ENCODE results near the gene KLHL29.

The KLHL29 gene

GRCh38 chr2:23402205-23402740 lies 17.3 kb downstream of the KLHL29 start:
- Histone ChIP-seq H3K9ac (ENCODE audit: low read depth, low read length) (no peak overlapping the region), H3K4me1 (ENCODE audit: control insufficient read depth, insufficient read depth, low read length) (peaks cover 13% of the 10 kb centered on the region), H3K36me3 (ENCODE audit: control insufficient read depth, insufficient read depth, low read length) (no peaks in the 10 kb centered on the region), H3K27me3 (ENCODE audit: control insufficient read depth, insufficient read depth, low read length) (no peaks in the 10 kb centered on the region), H3K4me3 (ENCODE audit: low read depth, low read length) (no peak overlapping the region), H3K9me3 (ENCODE audit: control insufficient read depth, insufficient read depth, low read length) (no peaks in the 10 kb centered on the region)

GRCh38 chr2:23404426-23404825 lies 19.4 kb downstream of the KLHL29 start:
- Histone ChIP-seq H3K4me1 (ENCODE audit: control insufficient read depth, insufficient read depth, low read length) (peaks cover 13% of the 10 kb centered on the region), H3K9ac (ENCODE audit: low read depth, low read length) (no peak overlapping the region), H3K27me3 (ENCODE audit: control insufficient read depth, insufficient read depth, low read length) (no peaks in the 10 kb centered on the region), H3K36me3 (ENCODE audit: control insufficient read depth, insufficient read depth, low read length) (no peaks in the 10 kb centered on the region), H3K4me3 (ENCODE audit: low read depth, low read length) (no peak overlapping the region), H3K9me3 (ENCODE audit: control insufficient read depth, insufficient read depth, low read length) (no peaks in the 10 kb centered on the region)

- peaks cover 6% of the 10 kb centered on the region for H3K4me1 ChIP-seq (ENCODE audit: control insufficient read depth, insufficient read depth, low read length)
- H3K27me3 ChIP-seq (ENCODE audit: control insufficient read depth, insufficient read depth, low read length), result no peaks in the 10 kb centered on the region
Measured at GRCh38 chr2:23409248-23409647, 24.3 kb downstream of the KLHL29 start.

GRCh38 chr2:23410596-23410995 lies 25.6 kb downstream of the KLHL29 start:
- Histone ChIP-seq H3K27me3 (ENCODE audit: control insufficient read depth, insufficient read depth, low read length) (no peaks in the 10 kb centered on the region), H3K4me1 (ENCODE audit: control insufficient read depth, insufficient read depth, low read length) (no peaks in the 10 kb centered on the region), H3K4me3 (ENCODE audit: low read depth, low read length) (no peak overlapping the region), H3K36me3 (ENCODE audit: control insufficient read depth, insufficient read depth, low read length) (no peaks in the 10 kb centered on the region), H3K9ac (ENCODE audit: low read depth, low read length) (no peak overlapping the region), H3K9me3 (ENCODE audit: control insufficient read depth, insufficient read depth, low read length) (no peaks in the 10 kb centered on the region)

More at GRCh38 chr2:23409248-23409647, 24.3 kb downstream of the KLHL29 start:
- H3K9ac ChIP-seq (ENCODE audit: low read depth, low read length), result no peak overlapping the region
- no peaks in the 10 kb centered on the region for H3K9me3 ChIP-seq (ENCODE audit: control insufficient read depth, insufficient read depth, low read length)
- H3K36me3 ChIP-seq (ENCODE audit: control insufficient read depth, insufficient read depth, low read length), result no peaks in the 10 kb centered on the region
- no peak overlapping the region for H3K4me3 ChIP-seq (ENCODE audit: low read depth, low read length)

GRCh38 chr2:23411752-23412431 lies 26.9 kb downstream of the KLHL29 start:
- no peaks in the 10 kb centered on the region for H3K27me3 ChIP-seq (ENCODE audit: control insufficient read depth, insufficient read depth, low read length)
- no peaks in the 10 kb centered on the region for H3K9me3 ChIP-seq (ENCODE audit: control insufficient read depth, insufficient read depth, low read length)
- no peaks in the 10 kb centered on the region for H3K36me3 ChIP-seq (ENCODE audit: control insufficient read depth, insufficient read depth, low read length)
- no peak overlapping the region for H3K4me3 ChIP-seq (ENCODE audit: low read depth, low read length)
- no peak overlapping the region for H3K9ac ChIP-seq (ENCODE audit: low read depth, low read length)
- no peaks in the 10 kb centered on the region for H3K4me1 ChIP-seq (ENCODE audit: control insufficient read depth, insufficient read depth, low read length)

- no peak overlapping the region for H3K4me3 ChIP-seq (ENCODE audit: low read depth, low read length)
- H3K9me3 ChIP-seq (ENCODE audit: control insufficient read depth, insufficient read depth, low read length), result no peaks in the 10 kb centered on the region
- no peaks in the 10 kb centered on the region for H3K27me3 ChIP-seq (ENCODE audit: control insufficient read depth, insufficient read depth, low read length)
- H3K9ac ChIP-seq (ENCODE audit: low read depth, low read length), result no peak overlapping the region
- H3K4me1 ChIP-seq (ENCODE audit: control insufficient read depth, insufficient read depth, low read length), result no peaks in the 10 kb centered on the region
- H3K36me3 ChIP-seq (ENCODE audit: control insufficient read depth, insufficient read depth, low read length), result no peaks in the 10 kb centered on the region
Measured at GRCh38 chr2:23412556-23413155, 27.7 kb downstream of the KLHL29 start.

- no peaks in the 10 kb centered on the region for H3K27me3 ChIP-seq (ENCODE audit: control insufficient read depth, insufficient read depth, low read length)
- no peaks in the 10 kb centered on the region for H3K4me1 ChIP-seq (ENCODE audit: control insufficient read depth, insufficient read depth, low read length)
- H3K4me3 ChIP-seq (ENCODE audit: low read depth, low read length), result no peak overlapping the region
- H3K36me3 ChIP-seq (ENCODE audit: control insufficient read depth, insufficient read depth, low read length), result no peaks in the 10 kb centered on the region
- H3K9ac ChIP-seq (ENCODE audit: low read depth, low read length), result no peak overlapping the region
- H3K9me3 ChIP-seq (ENCODE audit: control insufficient read depth, insufficient read depth, low read length), result no peaks in the 10 kb centered on the region
Measured at GRCh38 chr2:23413641-23414040, 28.7 kb downstream of the KLHL29 start.

- H3K27me3 ChIP-seq (ENCODE audit: control insufficient read depth, insufficient read depth, low read length), result no peaks in the 10 kb centered on the region
- H3K36me3 ChIP-seq (ENCODE audit: control insufficient read depth, insufficient read depth, low read length), result no peaks in the 10 kb centered on the region
- H3K4me3 ChIP-seq (ENCODE audit: low read depth, low read length), result no peak overlapping the region
- H3K9me3 ChIP-seq (ENCODE audit: control insufficient read depth, insufficient read depth, low read length), result no peaks in the 10 kb centered on the region
- no peaks in the 10 kb centered on the region for H3K4me1 ChIP-seq (ENCODE audit: control insufficient read depth, insufficient read depth, low read length)
- H3K9ac ChIP-seq (ENCODE audit: low read depth, low read length), result no peak overlapping the region
Measured at GRCh38 chr2:23414106-23414505, 29.1 kb downstream of the KLHL29 start.

GRCh38 chr2:23414871-23415270 lies 29.9 kb downstream of the KLHL29 start:
- Histone ChIP-seq H3K27me3 (ENCODE audit: control insufficient read depth, insufficient read depth, low read length) (no peaks in the 10 kb centered on the region), H3K9ac (ENCODE audit: low read depth, low read length) (no peak overlapping the region), H3K9me3 (ENCODE audit: control insufficient read depth, insufficient read depth, low read length) (no peaks in the 10 kb centered on the region), H3K4me3 (ENCODE audit: low read depth, low read length) (no peak overlapping the region), H3K4me1 (ENCODE audit: control insufficient read depth, insufficient read depth, low read length) (no peaks in the 10 kb centered on the region), H3K36me3 (ENCODE audit: control insufficient read depth, insufficient read depth, low read length) (no peaks in the 10 kb centered on the region)

GRCh38 chr2:23417310-23417709 lies 32.3 kb downstream of the KLHL29 start:
- H3K27me3 ChIP-seq (ENCODE audit: control insufficient read depth, insufficient read depth, low read length), result no peaks in the 10 kb centered on the region
- H3K4me1 ChIP-seq (ENCODE audit: control insufficient read depth, insufficient read depth, low read length), result no peaks in the 10 kb centered on the region
- H3K36me3 ChIP-seq (ENCODE audit: control insufficient read depth, insufficient read depth, low read length), result no peaks in the 10 kb centered on the region
- no peaks in the 10 kb centered on the region for H3K9me3 ChIP-seq (ENCODE audit: control insufficient read depth, insufficient read depth, low read length)
- no peak overlapping the region for H3K9ac ChIP-seq (ENCODE audit: low read depth, low read length)
- H3K4me3 ChIP-seq (ENCODE audit: low read depth, low read length), result no peak overlapping the region

- Histone ChIP-seq H3K4me3 (ENCODE audit: low read depth, low read length) (no peak overlapping the region), H3K36me3 (ENCODE audit: control insufficient read depth, insufficient read depth, low read length) (no peaks in the 10 kb centered on the region), H3K4me1 (ENCODE audit: control insufficient read depth, insufficient read depth, low read length) (no peaks in the 10 kb centered on the region), H3K27me3 (ENCODE audit: control insufficient read depth, insufficient read depth, low read length) (no peaks in the 10 kb centered on the region), H3K9me3 (ENCODE audit: control insufficient read depth, insufficient read depth, low read length) (no peaks in the 10 kb centered on the region), H3K9ac (ENCODE audit: low read depth, low read length) (no peak overlapping the region)
Measured at GRCh38 chr2:23418056-23418455, 33.1 kb downstream of the KLHL29 start.

- no peaks in the 10 kb centered on the region for H3K36me3 ChIP-seq (ENCODE audit: control insufficient read depth, insufficient read depth, low read length)
- no peak overlapping the region for H3K4me3 ChIP-seq (ENCODE audit: low read depth, low read length)
- H3K27me3 ChIP-seq (ENCODE audit: control insufficient read depth, insufficient read depth, low read length), result no peaks in the 10 kb centered on the region
- no peak overlapping the region for H3K9ac ChIP-seq (ENCODE audit: low read depth, low read length)
- H3K9me3 ChIP-seq (ENCODE audit: control insufficient read depth, insufficient read depth, low read length), result no peaks in the 10 kb centered on the region
- H3K4me1 ChIP-seq (ENCODE audit: control insufficient read depth, insufficient read depth, low read length), result peaks cover 2% of the 10 kb centered on the region
Measured at GRCh38 chr2:23418461-23418911, 33.5 kb downstream of the KLHL29 start.
